ENCODE results near the gene CAMSAP3.
"Not testable (repeated sequence)": the region's sequence is repeated elsewhere in the genome, so short reads cannot be mapped to it uniquely, and the experiment has no call there.

The CAMSAP3 gene

DNA sequence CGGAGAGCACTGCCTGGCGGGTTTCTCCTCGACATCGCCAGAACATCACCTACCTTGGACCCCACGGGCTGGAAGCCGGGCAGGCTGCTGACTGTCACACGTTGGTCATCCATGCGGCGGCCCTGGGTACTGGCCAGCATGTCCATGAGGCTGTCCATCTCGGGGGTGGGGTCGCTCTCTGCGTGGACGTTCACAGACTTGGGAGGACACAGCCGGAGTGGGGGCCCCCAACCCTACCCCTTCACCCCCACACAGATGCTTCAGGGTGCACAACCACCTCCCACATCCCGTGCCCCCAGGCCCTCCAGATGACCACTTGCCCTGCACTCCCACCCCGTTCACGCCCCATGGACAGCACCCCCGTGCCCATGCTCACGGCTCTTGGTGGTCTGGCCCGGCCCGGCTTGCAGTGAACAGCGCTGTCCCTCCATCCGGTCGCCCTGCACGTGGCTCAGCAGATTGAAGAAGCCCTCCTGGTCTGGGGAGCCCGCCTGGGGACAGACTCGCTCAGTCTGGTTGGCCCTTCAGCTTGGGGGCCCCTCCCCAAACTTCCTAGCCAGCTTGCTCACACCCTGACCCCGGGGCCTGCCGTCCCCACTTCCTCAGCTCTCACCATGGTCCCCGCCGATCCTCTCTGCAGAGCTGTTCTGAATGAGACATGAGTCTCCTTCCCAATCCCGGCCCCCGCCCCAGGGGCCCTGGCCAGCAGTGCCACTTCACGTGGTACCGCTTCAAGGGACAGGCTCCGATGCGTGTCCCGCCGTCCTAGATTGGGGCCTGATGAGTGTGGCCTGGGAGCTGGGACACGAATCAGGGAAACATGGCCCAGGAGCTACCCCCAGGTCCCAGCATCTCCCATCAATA is 36.9 kb downstream of the CAMSAP3 start:
- no peak for DNase-seq

GRCh38 chr19:7633698-7634097 is 38.0 kb downstream of the CAMSAP3 start, which contains the start of gene PCP2:
Gene PCP2 (minus strand): TSS chr19:7633719. CDS start chr19:7633457, 262 bp downstream.
- DNase-seq: no peak

DNA sequence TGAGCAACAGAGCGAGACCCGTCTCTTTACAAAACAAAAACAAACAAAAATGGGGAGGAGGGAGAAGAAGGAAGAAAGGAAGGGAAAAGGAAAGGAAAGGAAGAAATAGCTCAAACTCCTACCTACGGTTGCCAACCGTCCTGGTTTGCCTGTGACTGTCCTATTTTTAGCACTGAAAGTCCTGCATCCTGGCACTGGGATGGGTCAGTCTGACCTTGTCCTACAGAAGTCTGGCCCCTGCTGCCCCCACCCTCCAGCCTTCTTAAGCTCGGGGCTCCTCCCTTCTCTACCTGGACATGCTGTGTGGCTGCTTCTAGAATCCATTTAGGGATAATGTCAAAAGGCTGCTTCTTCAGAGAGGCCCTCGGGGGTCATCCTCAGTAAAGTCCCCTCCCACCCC is 40.0 kb downstream of the CAMSAP3 start:
- DNase-seq: no peak

- DNase-seq: no peak
These were observed 40.6 kb downstream of the CAMSAP3 start for GRCh38 chr19:7636317-7636690.

- no peak for DNase-seq
These were observed 41.2 kb downstream of the CAMSAP3 start, which contains the start of gene STXBP2 for GRCh38 chr19:7636691-7637373. Gene STXBP2 (plus strand): TSS chr19:7637110. CDS start chr19:7637150, 40 bp downstream.

DNA sequence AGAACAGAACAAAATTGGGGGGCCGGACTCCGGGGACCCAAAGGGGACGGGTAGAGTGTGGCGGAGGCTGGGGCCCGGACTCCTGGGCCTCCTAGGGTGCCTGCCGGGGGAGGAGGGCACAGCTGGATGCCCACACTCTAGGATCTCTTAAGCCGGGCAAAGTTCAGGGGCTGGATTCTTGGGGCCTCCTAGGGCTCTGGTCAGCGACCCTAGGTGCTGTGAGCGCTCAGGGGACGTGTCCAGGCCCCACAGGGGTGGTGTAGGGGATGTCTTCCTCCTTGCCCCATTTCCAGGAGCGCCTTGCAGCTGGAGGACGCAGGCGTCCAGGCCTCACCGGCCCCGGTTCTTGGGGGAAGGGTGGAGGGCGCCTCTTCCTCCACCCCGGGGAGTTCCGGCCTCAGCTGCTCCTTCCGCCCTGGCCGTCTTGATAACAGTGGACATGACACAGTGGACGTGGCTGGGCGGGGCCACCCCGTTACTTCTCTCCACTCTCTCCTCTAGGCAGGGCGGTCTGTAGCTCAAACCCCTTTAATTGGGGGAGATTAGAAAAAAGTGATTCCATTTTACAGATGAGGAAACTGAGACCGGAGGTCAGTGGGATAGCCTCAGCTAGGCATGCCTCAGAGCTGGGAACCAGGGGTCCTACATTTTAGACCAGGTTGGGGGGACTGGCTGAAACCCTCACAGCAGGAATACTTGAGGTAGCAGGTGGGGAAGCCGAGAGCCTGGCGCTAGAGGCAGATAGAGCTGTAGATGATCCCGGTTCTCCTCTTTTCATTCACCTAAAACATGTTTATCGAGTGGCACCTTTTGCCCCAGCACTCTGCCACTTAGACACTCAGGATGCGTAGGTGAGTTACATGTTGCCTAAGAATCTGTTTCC is 42.0 kb downstream of the CAMSAP3 start:
- DNase-seq: no peak

GRCh38 chr19:7638802-7639465 is 43.3 kb downstream of the CAMSAP3 start:
- DNase-seq: no peak

DNA sequence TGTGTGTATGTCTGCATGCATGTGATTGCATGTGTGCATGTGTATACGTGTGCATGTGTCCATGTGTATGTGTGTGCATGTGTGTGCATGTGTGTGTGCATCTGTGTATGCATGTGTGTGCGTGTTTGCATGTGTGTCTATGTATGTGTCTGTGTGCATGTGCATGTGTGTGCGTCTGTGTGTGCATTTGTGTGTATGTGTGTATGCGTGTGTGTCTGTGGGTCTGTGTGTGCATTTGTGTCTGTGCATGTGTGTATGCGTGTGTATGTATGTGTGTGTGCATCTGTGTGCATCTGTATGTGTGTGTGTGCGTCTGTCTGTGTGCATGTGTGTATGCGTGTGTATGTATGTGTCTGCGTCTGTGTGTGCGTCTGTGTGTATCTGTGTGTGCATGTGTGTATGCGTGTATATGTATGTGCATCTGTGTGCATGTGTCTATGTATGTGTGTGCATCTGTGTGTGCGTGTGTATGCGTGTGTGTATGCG is 44.2 kb downstream of the CAMSAP3 start:
- DNase-seq: no peak

DNA sequence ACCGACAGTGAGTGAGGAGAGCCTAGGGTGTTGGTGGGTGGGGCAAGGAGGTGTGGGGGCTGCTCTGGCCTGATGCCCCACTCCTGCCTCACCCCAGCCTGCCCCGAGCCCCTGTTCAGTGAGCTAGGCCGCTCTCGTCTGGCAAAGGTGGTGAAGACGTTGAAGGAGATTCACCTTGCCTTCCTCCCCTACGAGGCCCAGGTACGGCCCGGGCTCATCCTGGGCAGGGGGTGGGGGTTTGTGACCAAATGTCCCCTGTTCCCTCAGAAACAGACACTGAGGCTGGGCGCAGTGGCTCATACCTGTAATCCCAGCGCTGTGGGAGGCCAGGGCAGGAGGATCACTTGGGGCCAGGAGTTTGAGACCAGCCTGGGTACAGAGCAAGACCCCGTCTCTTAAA is 45.1 kb downstream of the CAMSAP3 start:
- DNase-seq: no peak

DNA sequence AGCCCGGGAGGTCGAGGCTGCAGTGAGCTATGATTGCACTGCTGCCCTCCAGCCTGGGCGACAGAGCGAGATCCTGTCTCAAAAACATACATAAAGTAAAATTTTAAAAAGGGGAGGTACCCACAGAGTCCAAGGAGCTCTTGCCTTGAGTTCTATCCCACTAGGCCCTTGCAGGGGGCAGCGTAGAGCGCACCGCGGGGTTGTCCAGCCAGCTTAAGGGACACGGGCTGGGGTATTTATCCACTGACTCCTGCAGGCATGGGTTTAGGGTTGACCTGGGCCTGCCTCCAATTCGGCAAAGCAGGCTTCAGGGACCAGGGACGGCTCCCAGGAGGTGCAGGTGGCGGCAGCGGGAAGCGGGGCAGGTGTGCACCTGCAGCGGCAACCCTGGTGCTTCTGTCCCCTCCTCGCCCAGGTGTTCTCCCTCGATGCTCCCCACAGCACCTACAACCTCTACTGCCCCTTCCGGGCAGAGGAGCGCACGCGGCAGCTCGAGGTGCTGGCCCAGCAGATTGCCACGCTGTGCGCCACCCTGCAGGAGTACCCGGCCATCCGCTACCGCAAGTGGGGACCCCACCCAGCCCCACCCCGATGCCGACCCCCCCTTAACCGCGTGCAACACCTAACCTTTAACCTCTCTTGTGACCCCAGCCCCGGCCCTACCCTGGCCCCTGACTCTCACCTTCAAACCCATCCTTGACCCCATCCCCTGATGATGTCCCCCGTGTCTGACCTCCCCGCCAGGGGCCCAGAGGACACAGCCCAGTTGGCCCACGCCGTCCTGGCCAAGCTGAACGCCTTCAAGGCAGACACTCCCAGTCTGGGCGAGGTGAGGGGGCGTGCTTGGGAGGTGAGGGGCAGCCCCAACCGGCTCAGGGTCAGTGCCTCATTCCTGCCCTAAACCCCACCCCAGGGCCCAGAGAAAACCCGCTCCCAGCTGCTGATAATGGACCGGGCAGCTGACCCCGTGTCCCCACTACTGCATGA is 45.9 kb downstream of the CAMSAP3 start:
- DNase-seq: no peak

DNA sequence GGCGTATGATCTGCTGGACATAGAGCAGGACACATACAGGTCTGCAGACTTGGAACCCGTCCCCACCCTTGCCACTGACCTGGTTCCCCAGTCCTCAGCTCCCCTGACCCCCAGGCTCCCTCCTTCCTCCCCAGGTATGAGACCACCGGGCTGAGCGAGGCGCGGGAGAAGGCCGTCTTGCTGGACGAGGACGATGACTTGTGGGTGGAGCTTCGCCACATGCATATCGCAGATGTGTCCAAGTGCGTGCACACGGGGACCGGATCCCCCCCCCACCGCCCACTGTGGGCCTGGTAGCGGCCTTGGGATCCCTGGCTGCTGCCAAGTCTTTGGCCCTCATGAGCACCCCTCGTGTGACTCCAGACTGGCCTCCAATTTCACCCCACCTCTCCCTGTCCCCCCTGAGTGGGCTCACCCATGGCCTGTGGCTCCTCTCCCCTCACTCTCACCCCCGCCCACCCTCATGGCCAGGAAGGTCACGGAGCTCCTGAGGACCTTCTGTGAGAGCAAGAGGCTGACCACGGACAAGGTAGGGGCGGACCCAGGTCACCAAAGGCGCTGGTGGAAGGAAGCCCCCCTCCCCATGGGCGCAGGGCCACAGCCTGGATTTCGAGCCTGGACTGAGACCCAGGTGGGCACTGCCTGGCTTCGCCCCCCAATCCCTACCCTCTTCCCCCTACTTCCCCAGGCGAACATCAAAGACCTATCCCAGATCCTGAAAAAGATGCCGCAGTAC is 46.8 kb downstream of the CAMSAP3 start:
- no peak for DNase-seq

DNA sequence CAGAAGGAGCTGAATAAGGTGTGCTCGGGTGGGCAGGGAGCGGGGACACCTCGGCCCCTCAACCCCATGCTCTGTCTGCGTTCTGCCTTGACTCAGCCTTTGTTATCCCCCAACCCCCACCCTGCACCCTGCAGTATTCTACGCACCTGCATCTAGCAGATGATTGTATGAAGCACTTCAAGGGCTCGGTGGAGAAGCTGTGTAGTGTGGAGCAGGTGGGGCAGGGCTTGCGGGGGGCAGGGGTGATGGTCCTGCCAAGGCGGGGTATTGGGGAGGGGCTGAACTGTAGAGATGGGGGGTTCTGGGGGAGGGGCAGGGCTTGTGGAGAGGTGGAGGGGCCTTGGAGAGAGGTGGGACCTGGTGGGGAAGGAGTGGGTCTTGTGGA is 47.4 kb downstream of the CAMSAP3 start:
- DNase-seq: no peak

DNA sequence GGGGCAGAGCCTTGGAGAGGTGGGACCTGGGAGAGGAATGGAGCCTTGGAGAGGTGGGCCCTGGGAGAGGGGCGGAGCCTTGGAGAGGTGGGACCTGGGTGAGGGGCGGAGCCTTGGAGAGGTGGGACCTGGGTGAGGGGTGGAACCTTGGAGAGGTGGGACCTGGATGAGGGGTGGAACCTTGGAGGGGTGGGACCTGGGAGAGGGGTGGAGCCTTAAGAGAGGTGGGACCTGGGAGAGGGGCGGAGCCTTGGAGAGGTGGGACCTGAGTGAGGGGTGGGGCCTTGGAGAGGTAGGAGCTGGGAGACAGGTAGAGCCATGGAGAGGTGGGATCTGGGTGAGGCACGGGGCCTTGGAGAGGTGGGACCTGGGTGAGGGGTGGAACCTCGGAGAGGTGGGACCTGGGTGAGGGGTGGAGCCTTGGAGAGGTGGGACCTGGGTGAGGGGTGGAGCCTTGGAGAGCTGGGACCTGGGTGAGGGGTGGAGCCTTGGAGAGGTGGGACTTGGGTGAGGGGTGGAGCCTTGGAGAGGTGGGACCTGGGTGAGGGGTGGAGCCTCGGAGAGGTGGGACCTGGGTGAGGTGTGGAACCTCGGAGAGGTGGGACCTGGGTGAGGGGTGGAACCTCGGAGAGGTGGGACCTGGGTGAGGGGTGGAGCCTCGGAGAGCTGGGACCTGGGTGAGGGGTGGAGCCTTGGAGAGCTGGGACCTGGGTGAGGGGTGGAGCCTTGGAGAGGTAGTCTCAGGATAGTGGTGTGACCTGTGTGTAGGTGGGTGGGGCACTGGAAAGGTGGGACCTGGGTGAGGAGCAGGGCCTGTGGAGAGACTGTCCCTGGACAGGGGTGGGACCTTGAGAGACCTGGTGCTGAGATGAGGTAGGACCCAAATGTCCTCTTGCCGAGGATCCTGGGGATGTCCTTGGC is 48.2 kb downstream of the CAMSAP3 start:
- not testable (repeated sequence) for DNase-seq

GRCh38 chr19:7644550-7644877 is 48.9 kb downstream of the CAMSAP3 start:
- no peak for DNase-seq

DNA sequence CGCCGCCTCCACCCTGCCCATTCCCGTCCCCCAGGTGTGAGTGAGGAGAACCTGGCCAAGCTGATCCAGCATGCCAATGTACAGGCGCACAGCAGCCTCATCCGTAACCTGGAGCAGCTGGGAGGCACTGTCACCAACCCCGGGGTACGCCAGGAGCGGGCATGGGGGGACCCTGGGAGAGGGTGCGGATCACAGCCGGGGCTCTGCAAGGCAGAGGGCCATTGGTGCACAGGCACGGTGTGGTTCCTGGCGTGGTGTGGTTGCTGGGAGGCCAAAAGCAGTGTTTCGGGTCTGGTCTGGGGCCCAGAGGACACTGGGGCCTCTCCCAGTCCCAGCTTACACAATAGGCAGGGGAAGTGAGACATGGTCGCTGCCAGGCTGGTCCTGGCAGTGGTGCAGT is 49.5 kb downstream of the CAMSAP3 start:
- no peak for DNase-seq

DNA sequence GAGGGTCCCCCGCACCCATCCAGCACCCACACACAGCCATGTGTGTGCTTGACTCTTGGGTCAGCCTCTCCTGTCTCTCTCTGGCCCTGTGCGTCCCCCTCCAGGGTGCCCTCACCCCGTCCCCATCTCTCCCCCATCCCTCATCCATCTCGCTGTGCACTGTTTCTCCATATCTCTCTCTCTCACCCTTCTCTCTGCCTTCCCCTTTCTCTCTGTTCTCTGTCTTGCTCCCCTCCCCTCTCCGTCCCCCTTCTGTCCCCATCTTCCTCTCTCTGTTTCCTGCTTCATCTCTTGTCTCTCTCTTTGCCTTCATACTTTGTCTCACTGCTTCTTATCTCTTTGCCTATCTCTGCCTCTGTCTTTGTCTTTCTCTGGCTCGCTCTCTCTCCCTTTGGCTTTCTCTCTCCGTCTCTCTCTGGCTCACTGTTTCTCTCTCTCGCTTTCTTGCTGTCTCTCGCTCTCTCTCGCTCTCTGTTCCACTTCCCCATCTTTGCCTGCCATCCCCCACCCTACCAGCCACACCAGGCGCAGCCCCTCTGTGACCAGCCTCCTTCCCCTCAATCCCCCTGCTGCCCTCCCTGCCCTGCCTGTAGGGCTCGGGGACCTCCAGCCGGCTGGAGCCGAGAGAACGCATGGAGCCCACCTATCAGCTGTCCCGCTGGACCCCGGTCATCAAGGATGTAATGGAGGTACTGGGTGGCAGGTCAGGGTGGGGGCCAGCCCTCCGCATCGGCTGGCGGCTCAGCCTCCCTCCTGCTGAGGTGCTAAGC is 50.2 kb downstream of the CAMSAP3 start:
- no peak for DNase-seq

- DNase-seq: no peak
These were observed 50.7 kb downstream of the CAMSAP3 start for GRCh38 chr19:7646426-7646700.

GRCh38 chr19:7647156-7647555 is 51.5 kb downstream of the CAMSAP3 start:
- no peak for DNase-seq

All from NCI-H1092 (cell line).